HCT116 (cell line): ENCODE data around the gene PACSIN2. TPM values are rescaled to one million over a fixed set of nuclear protein-coding genes. Genes with fewer than 3 reads are reported as not detected.

Experiments used
- ATAC-seq: fragments of 200-7000 bp; cut with Tn5 transposase; 2 replicates; pipeline ENCODE4 v1.9.1; 2020; ENCODE audit warnings: mild to moderate bottlenecking, moderate library complexity
- BruUV-seq: library from RNA; stranded (reverse); fragments of 400-500 nt; replicated peaks from 2 replicates; lab custom pipeline; 2021; lab: Mats Ljungman, UMichigan
- CTCF ChIA-PET: fragments of 300-600 bp; sonication (Branson Sonifier 250); formaldehyde crosslinking; loops from one replicate; lab custom pipeline; 2021; ENCODE audit warnings: antibody characterized with exemption; lab: Charles Lee
- POLR2A ChIA-PET: fragments of 300-600, 350-600 bp; sonication (Branson Sonifier 250); formaldehyde crosslinking; loops from one replicate; lab custom pipeline; 2021; ENCODE audit warnings: antibody characterized with exemption; lab: Charles Lee
- RAD21 ChIA-PET, 2 experiments: fragments of 300-600 bp; sonication (Branson Sonifier 250); formaldehyde crosslinking; loops; one replicate each; lab custom pipeline; 2023; ENCODE audit warnings: low total read pairs in 2 of 2; ENCODE audit not compliant: uncharacterized antibody in 2 of 2, unreplicated experiment in 2 of 2, low non-redundant PET in 1 of 2; lab: Charles Lee
- DNase-seq: peaks from one replicate; pipeline ENCODE4 v3.0.0-alpha.2; 2010; ENCODE audit warnings: low read depth, low spot score
- H2AFZ ChIP-seq: fragments of 200-600 bp; shearing (Covaris generic), sonication (generic); 2 replicates; pipeline ENCODE4 v1.6.1; 2017; ENCODE audit warnings: low read depth, mixed run types, mixed read lengths, antibody characterized with exemption, low read length; ENCODE audit not compliant: poor library complexity, severe bottlenecking
- H3K27ac ChIP-seq: 2 replicates; pipeline ENCODE4 v1.5.1; 2012; ENCODE audit warnings: low read depth, low read length
- H3K27me3 ChIP-seq: fragments of 200-600 bp; sonication (generic); 2 replicates; pipeline ENCODE4 v1.6.1; 2016; ENCODE audit warnings: mixed run types, low read length, mixed read lengths; ENCODE audit not compliant: insufficient read depth
- H3K36me3 ChIP-seq, 2 experiments: fragments of 200-500 bp in 1 of 2; fragments of 200-600 bp in 1 of 2; sonication (Bioruptor generic) in 1 of 2; sonication (generic) in 1 of 2; 2 replicates each; pipeline versions ENCODE4 v1.5.1 to v1.6.1; 2014 to 2016; ENCODE audit warnings: low read length in 2 of 2, inconsistent platforms in 1 of 2, mixed read lengths in 1 of 2, mixed run types in 1 of 2; ENCODE audit not compliant: insufficient read depth in 2 of 2, control insufficient read depth in 1 of 2
- H3K4me1 ChIP-seq, 2 experiments: fragments of 200-600 bp in 1 of 2; sonication (generic) in 1 of 2; 2 replicates each; pipeline versions ENCODE4 v1.5.1 to v1.6.1; 2012 to 2017; ENCODE audit warnings: low read length in 2 of 2, inconsistent platforms in 1 of 2, mild to moderate bottlenecking in 1 of 2, mixed read lengths in 1 of 2, mixed run types in 1 of 2, moderate library complexity in 1 of 2; ENCODE audit not compliant: insufficient read depth in 2 of 2, control insufficient read depth in 1 of 2
- H3K4me2 ChIP-seq: fragments of 200-600 bp; sonication (generic); 2 replicates; pipeline ENCODE4 v1.6.1; 2017; ENCODE audit warnings: mixed run types, low read length, mixed read lengths
- H3K4me3 ChIP-seq, 2 experiments: fragments of 200-600 bp in 1 of 2; sonication (generic) in 1 of 2; replicated peaks in 1 of 2; 2 replicates each; pipeline ENCODE4 v1.5.1; 2011 to 2016; ENCODE audit warnings: low read length in 2 of 2, control low read depth in 1 of 2, low read depth in 1 of 2, mild to moderate bottlenecking in 1 of 2, mixed read lengths in 1 of 2, mixed run types in 1 of 2
- H3K79me2 ChIP-seq: fragments of 200-600 bp; sonication (generic); 2 replicates; pipeline ENCODE4 v1.6.1; 2017; ENCODE audit warnings: mild to moderate bottlenecking, mixed run types, low read length, moderate library complexity, mixed read lengths; ENCODE audit not compliant: insufficient read depth
- H3K9ac ChIP-seq: fragments of 200-600 bp; sonication (generic); 2 replicates; pipeline ENCODE4 v1.6.1; 2016; ENCODE audit warnings: low read length, mixed read lengths
- H3K9me2 ChIP-seq: fragments of 200-600 bp; sonication (generic), shearing (Covaris generic); 2 replicates; pipeline ENCODE4 v1.6.1; 2017; ENCODE audit warnings: mixed run types, mild to moderate bottlenecking, moderate library complexity; ENCODE audit not compliant: insufficient read depth
- H3K9me3 ChIP-seq, 2 experiments: fragments of 200-500 bp in 1 of 2; fragments of 200-600 bp in 1 of 2; sonication (Bioruptor generic) in 1 of 2; sonication (generic) in 1 of 2; 2 replicates each; pipeline ENCODE4 v1.6.1; 2014 to 2017; ENCODE audit warnings: low read length in 2 of 2, mixed read lengths in 2 of 2, inconsistent platforms in 1 of 2, low read depth in 1 of 2, mild to moderate bottlenecking in 1 of 2, mixed run types in 1 of 2, moderate library complexity in 1 of 2; ENCODE audit not compliant: control insufficient read depth in 1 of 2, insufficient read depth in 1 of 2
- H4K20me1 ChIP-seq: fragments of 200-600 bp; sonication (generic), shearing (Covaris generic); 2 replicates; pipeline ENCODE4 v1.6.1; 2017; ENCODE audit warnings: mixed run types, mild to moderate bottlenecking, moderate library complexity; ENCODE audit not compliant: insufficient read depth
- ATF3 ChIP-seq: IDR thresholded peaks from 2 replicates; pipeline ENCODE4 v1.6.1; 2012
- CBX3 ChIP-seq: IDR thresholded peaks from 2 replicates; pipeline ENCODE4 v1.6.1; 2012; ENCODE audit warnings: low read depth
- CEBPB ChIP-seq: IDR thresholded peaks from 2 replicates; pipeline ENCODE4 v1.6.1; 2012; ENCODE audit warnings: low read depth
- CTCF ChIP-seq, 3 experiments: fragments of 200-600 bp in 1 of 3; sonication (generic) in 1 of 3; IDR thresholded peaks in 2 of 3; conservative IDR thresholded peaks in 1 of 3; 2 replicates each; pipeline ENCODE4 v1.5.1; 2012 to 2017; ENCODE audit warnings: low read depth in 2 of 3, low read length in 2 of 3, antibody characterized with exemption in 1 of 3, borderline replicate concordance in 1 of 3, control low read depth in 1 of 3, mild to moderate bottlenecking in 1 of 3, mixed read lengths in 1 of 3, mixed run types in 1 of 3, moderate library complexity in 1 of 3; ENCODE audit not compliant: insufficient read depth in 1 of 3
- POLR2AphosphoS5 ChIP-seq: IDR thresholded peaks from 2 replicates; pipeline ENCODE4 v1.6.1; 2011; ENCODE audit warnings: mild to moderate bottlenecking, low read depth, low read length, moderate library complexity
- SRF ChIP-seq: IDR thresholded peaks from 2 replicates; pipeline ENCODE4 v1.6.1; 2012; ENCODE audit warnings: low read depth
- TCF7L2 ChIP-seq: IDR thresholded peaks from 2 replicates; pipeline ENCODE4 v1.7.0; 2011; ENCODE audit warnings: borderline replicate concordance, inconsistent platforms; ENCODE audit not compliant: insufficient read depth, insufficient read length; ENCODE audit errors: extremely low read depth
- YY1 ChIP-seq: IDR thresholded peaks from 2 replicates; pipeline ENCODE4 v1.6.1; 2011; ENCODE audit warnings: low read length, low read depth, moderate library complexity, mild to moderate bottlenecking; ENCODE audit not compliant: insufficient replicate concordance; ENCODE audit errors: extremely low read depth
- ZFX ChIP-seq: fragments of 450-650 bp; IDR thresholded peaks from 2 replicates; pipeline ENCODE4 v1.6.1; 2017
- ZNF274 ChIP-seq: fragments of 200-500 bp; sonication (Bioruptor generic); IDR thresholded peaks from 2 replicates; pipeline ENCODE4 v1.6.1; 2014; ENCODE audit warnings: mild to moderate bottlenecking, low read depth, low read length, inconsistent platforms
- intact Hi-C: fragments of 100-400 bp; cut with micrococcal nuclease; formaldehyde crosslinking; loops from 2 replicates; pipeline ENCODE4 v1.10.0; 2022
- total RNA-seq: library from RNA; stranded (reverse); gene quantifications from one replicate; pipeline ENCODE4 v1.2.1, GENCODE V29; 2021; ENCODE audit not compliant: unreplicated experiment

PACSIN2 gene
- total RNA-seq, 1 experiment from 2014 or later: 48.2 TPM

- no peak; a peak in 1 of 6 replicates for TF ChIP-seq CTCF (IDR thresholded peaks at IDR 0.05 in 2 of 3, conservative IDR thresholded peaks at IDR 0.05 in 1 of 3; ENCODE audit: borderline replicate concordance in 1 of 3, insufficient read depth in 1 of 3, low read depth in 2 of 3, low read length in 2 of 3)
- TF ChIP-seq CEBPB: no peak
- TF ChIP-seq CBX3: no peak
- no peak for TF ChIP-seq TCF7L2
- TF ChIP-seq ZNF274: no peak
- TF ChIP-seq ATF3: no peak
- TF ChIP-seq POLR2AphosphoS5: no peak
- no peak for TF ChIP-seq SRF
- TF ChIP-seq YY1: no peak
- no peak for TF ChIP-seq ZFX
- Histone ChIP-seq H3K27ac (no peak overlapping the region), H3K4me1 (peaks cover 32 to 55% of the 10 kb centered on the region in 2 experiments), H4K20me1 (peaks cover 11% of the 10 kb centered on the region; the same call in 1 of the 2 replicates), H3K4me3 (no peak overlapping the region), H3K27me3 (no peaks in the 10 kb centered on the region), H3K36me3 (no peaks in the 10 kb centered on the region), H3K4me2 (no peak overlapping the region), H3K9me3 (no peaks in the 10 kb centered on the region), H3K9me2 (no peaks in the 10 kb centered on the region), H2AFZ (no peak overlapping the region), H3K79me2 (peaks cover 75% of the 10 kb centered on the region), H3K9ac (no peak overlapping the region)
- ChIA-PET RAD21 (no interaction called here), CTCF (no interaction called here), POLR2A (no interaction called here)
- intact Hi-C loops: no loop called here
- DNase-seq (no peak), ATAC-seq (no peak)
- BruUV-seq: TSS peak; percentile 5
Observed at GRCh38 chr22:43011079-43011478, 3.9 kb downstream of the PACSIN2 start.
